Measurements from ENCODE around the gene UPK3BL2.
"Not testable (repeated sequence)": the region's sequence is repeated elsewhere in the genome, so short reads cannot be mapped to it uniquely, and the experiment has no call there.

DNA sequence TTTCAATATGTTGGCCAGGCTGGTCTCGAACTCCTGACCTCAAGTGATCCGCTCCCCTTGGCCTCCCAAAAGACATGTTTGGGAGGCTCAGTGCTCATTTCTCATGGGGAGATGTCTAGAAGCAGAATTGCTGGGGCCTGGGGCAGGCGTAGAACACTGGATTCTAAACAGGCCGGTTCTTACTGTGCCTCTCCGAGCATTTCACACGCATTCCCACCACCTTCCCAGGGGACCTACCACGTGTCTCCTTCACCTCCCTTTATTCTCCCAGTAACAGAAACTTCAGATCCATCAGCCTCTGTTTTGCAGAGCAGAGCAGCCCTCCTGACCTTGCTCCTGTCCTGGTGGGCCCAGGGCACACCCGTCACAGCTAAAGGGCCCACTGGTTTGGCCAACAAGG, 16.3 kb downstream of the UPK3BL2 start:
- not testable (repeated sequence) for TF ChIP-seq CTCF, POLR2A (IDR thresholded peaks at IDR 0.05)
